NCI-H187 treated with DMSO at 0.1 percent for 48 hours (cell line): ENCODE data around the gene ATG7.
"Not testable (repeated sequence)": the region's sequence is repeated elsewhere in the genome, so short reads cannot be mapped to it uniquely, and the experiment has no call there.

Source experiments
- DNase-seq: peaks from one replicate; lab custom pipeline; 2025; lab: John Stamatoyannopoulos, UW

Gene ATG7

GRCh38 chr3:11465744-11466616 lies 193.8 kb downstream of the ATG7 start:
- no peak for DNase-seq

GRCh38 chr3:11467875-11468274 lies 195.7 kb downstream of the ATG7 start:
- DNase-seq, result no peak

DNA sequence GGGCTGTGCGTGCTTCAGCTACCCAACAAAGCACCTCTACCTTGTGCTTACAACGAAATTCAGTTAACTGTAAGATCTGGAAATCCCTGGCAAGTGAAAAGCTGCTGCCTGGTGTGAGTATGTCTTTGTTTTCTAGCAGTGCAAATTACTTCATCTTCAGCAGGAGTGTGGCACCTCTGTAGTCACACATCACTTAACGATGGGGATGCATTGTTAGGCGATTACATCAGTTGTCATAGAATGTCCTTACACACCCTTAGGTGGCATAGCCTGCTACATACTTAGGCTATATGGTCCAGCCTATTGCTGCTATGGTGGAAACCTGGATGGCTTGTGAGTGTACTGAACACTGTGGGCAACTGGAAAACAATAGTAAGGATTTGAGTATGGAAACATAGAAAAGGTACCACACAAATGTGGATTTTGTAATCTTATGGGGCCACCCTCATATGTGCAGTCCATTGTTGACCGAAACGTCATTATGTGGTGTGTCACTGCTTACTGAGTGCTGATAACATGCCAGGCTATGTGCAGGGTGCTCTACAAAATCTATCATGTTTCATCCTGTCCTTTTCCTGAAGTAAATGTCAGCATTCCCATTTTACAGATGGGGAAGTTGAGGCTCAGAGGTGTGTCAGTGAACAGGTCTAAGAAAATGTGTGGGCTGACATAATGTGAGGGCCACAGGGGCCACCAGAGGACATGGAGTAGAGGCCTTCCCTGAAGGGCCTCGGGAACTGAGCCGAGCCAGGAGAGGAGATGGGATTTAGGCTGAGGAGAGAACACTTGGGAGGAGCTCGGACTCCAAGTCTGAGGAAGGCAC lies 198.0 kb downstream of the ATG7 start:
- DNase-seq, result no peak

- DNase-seq, result no peak
Observed at GRCh38 chr3:11475324-11475723, 203.1 kb downstream of the ATG7 start.

DNA sequence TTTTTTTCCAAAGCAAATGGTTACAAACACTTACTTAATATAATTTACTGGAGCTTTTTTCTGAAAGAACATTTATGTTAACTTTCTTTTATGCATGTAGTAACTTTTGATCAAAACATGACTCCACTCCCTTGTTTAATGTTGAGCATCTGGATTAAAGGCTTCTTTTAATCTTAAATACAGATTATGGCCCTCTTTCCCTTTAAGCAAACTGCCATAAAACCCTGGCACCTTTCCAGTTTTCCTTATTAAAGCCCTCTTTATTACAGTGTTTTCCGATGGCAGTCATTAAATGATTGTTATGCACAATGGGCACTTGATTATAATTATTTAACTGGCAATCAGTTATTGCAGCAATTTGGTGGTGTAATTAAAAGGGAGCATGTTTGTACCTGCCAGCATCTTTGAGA lies 204.5 kb downstream of the ATG7 start:
- DNase-seq, result no peak

GRCh38 chr3:11477407-11477911 lies 205.3 kb downstream of the ATG7 start:
- DNase-seq, result no peak

DNA sequence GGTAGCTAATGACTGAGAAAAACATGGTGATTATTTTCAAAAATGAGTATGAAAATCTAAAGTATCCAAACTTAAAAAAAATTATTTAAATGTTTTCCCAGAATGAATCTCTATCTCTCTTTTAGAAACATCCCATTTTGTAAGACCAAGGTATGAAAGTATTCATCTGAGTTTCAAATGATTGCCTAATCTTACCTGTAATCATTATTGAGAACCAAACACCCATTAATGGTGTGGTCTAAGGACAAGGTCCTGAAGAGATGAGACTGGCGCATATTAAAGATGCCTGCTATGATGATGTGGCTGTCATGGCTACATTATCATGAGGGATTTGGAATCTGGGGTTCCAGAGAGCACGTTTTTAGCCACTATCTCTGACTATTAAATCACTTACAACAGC lies 206.0 kb downstream of the ATG7 start:
- DNase-seq, result no peak

- no peak for DNase-seq
Observed at GRCh38 chr3:11479221-11479620, 207.0 kb downstream of the ATG7 start.

DNA sequence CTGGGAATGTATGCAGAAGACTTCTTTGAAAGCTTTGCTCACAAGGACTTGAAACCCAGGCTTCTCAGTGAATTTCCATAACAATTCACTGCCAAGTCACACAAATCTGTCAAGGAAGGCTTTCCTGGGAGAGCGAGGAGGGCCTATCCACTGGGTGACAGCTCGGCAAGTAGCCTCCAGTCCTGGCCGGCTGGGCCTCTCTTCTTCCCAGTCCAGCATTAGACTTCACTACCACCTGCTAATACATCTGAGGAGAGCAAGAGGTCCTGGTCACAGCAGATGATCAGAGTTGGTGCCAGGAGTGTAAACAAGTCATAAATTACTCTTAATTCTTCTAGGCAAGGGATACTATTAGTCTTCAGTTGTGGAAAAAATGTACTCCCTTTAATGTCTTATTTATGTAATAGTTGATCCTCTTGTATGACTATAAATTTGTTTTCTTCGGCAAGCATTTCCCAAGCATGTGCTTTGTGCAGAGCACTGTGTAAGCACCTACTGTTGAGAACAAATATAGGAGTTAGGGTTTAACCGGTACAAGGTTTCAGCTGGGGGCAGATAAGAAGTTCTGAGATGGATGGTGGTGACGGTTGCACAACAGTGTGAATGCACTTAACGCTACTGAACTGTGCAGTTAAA lies 208.6 kb downstream of the ATG7 start:
- DNase-seq, result no peak

DNA sequence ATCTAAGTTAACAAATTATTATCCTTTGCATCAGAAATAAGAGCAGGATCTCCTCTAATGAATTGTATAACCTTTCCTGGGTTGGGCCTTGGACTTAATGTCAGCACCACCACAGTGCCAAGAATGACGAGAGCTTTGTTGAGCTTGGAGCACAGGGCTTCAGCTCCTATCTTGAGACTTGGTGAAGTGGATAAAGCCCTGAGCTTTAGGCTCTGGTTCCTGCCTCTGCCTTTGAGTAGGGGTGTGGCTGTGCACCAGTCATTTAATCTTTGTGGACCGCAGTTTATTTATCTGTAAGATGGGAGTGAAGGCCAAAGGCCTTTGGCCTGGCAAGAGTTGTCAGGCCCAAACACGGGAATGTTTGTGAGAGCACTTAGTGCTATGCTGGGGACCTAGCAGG lies 209.4 kb downstream of the ATG7 start:
- no peak for DNase-seq

GRCh38 chr3:11482021-11482420 lies 209.8 kb downstream of the ATG7 start:
- DNase-seq, result no peak

GRCh38 chr3:11488356-11488755 lies 216.2 kb downstream of the ATG7 start:
- DNase-seq, result not testable (repeated sequence)

GRCh38 chr3:11494131-11494916 lies 222.1 kb downstream of the ATG7 start:
- DNase-seq, result no peak

DNA sequence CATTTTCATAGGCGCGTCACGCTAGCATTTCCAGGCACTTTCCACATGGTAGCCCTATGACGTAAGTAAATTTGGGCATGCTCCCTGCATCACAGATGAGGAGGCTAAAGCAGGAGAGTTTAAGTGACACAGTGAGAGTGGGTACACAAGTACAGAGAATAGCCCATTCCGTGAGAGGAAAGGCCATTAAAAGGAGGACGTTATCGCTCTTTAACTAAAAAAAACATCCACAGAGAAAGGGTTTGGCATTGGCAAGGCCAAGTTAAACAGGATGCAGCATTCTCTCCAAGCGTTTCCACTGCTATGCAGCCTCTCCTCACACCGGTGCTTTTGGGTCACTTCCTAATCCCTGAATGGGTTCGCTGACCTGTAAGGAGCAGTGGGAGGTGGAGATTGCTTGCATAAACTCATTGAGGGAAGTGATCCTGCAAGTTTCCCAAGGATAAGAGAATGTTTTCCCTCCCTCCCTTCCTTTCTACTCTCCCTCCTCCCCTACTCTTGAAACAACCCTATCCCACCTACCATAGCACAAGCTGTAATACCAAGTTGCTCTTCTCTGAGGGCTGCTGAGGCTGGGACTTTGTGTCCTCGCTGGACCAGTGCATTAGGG lies 223.9 kb downstream of the ATG7 start:
- no peak for DNase-seq

GRCh38 chr3:11498177-11498576 lies 226.0 kb downstream of the ATG7 start:
- no peak for DNase-seq

GRCh38 chr3:11498646-11499045 lies 226.4 kb downstream of the ATG7 start:
- no peak for DNase-seq

GRCh38 chr3:11499144-11499543 lies 226.9 kb downstream of the ATG7 start:
- no peak for DNase-seq

- DNase-seq, result not testable (repeated sequence)
Observed at GRCh38 chr3:11502413-11502812, 230.2 kb downstream of the ATG7 start.

DNA sequence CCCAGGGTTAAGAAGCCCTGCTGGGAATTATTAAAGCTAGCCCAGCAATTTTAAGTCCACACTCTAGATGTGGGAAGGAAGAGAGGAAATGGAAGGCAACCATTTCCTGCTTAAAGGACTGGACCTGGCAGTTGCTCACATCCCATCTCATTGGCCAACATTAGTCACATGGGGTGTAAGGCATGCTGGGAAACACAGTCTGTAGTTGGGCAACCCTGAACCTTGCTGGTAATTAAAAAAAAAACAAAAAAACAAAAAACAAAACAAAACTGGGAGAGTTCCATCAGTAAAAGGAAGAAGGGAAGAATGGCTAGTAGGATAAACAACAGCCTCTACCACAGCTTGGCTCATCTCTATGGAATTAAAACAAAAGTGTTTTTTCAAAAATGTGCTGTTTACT lies 235.5 kb downstream of the ATG7 start:
- no peak for DNase-seq

- no peak for DNase-seq
Observed at GRCh38 chr3:11508346-11509172, 236.4 kb downstream of the ATG7 start.
